HL-60 (cell line): ENCODE results near the gene ATAD2B.

ENCODE experiments used
- DNase-seq, 2 experiments: peaks; one replicate each; pipeline ENCODE4 v3.0.0-alpha.2; 2010 to 2020; ENCODE audit warnings: low read depth in 1 of 2, low spot score in 1 of 2
- H3K27ac ChIP-seq: fragments of 250-450 bp; sonication (Bioruptor Pico); replicated peaks from 2 replicates; pipeline ENCODE4 v1.5.1; 2020; ENCODE audit warnings: mild to moderate bottlenecking, moderate library complexity
- H3K27me3 ChIP-seq: fragments of 250-450 bp; sonication (Bioruptor Pico); 2 replicates; pipeline ENCODE4 v1.5.1; 2021; ENCODE audit warnings: mild to moderate bottlenecking, moderate library complexity; ENCODE audit not compliant: insufficient read depth, poor library complexity, severe bottlenecking
- H3K4me3 ChIP-seq: replicated peaks from 2 replicates; pipeline ENCODE4 v1.5.1; 2011; ENCODE audit warnings: mild to moderate bottlenecking, control low read depth, low read length; ENCODE audit not compliant: insufficient read depth
- CTCF ChIP-seq: IDR thresholded peaks from one replicate; pipeline ENCODE4 v1.5.1; 2011; ENCODE audit warnings: low read length, control low read depth, inconsistent platforms; ENCODE audit not compliant: insufficient read depth
- GABPA ChIP-seq: IDR thresholded peaks from 2 replicates; pipeline ENCODE4 v1.6.1; 2012; ENCODE audit warnings: low read depth
- POLR2AphosphoS5 ChIP-seq: IDR thresholded peaks from 2 replicates; pipeline ENCODE4 v1.6.1; 2012; ENCODE audit warnings: low read depth
- REST ChIP-seq: IDR thresholded peaks from 2 replicates; pipeline ENCODE4 v1.6.1; 2012; ENCODE audit warnings: low read depth; ENCODE audit not compliant: insufficient replicate concordance
- SPI1 ChIP-seq: IDR thresholded peaks from 2 replicates; pipeline ENCODE4 v1.6.1; 2012; ENCODE audit warnings: low read depth, mild to moderate bottlenecking, borderline replicate concordance

ATAD2B gene

GRCh38 chr2:23719716-23720115, 207.2 kb downstream of the ATAD2B start:
- Histone ChIP-seq H3K4me3 (no peak overlapping the region), H3K27ac (no peak overlapping the region), H3K27me3 (no peaks in the 10 kb centered on the region)
- no peak for TF ChIP-seq SPI1
- no peak for TF ChIP-seq GABPA
- no peak for TF ChIP-seq POLR2AphosphoS5
- no peak for TF ChIP-seq REST
- no peak for TF ChIP-seq CTCF
- no peak for DNase-seq

GRCh38 chr2:23718931-23719700, 207.8 kb downstream of the ATAD2B start:
- DNase-seq, result no peak
- no peak overlapping the region for H3K27ac ChIP-seq
- no peaks in the 10 kb centered on the region for H3K27me3 ChIP-seq
- no peak overlapping the region for H3K4me3 ChIP-seq
- no peak for TF ChIP-seq POLR2AphosphoS5
- TF ChIP-seq GABPA, result no peak
- TF ChIP-seq CTCF, result no peak
- TF ChIP-seq SPI1, result no peak
- TF ChIP-seq REST, result no peak

GRCh38 chr2:23713351-23713750, 213.6 kb downstream of the ATAD2B start:
- peak; percentile 43 to 60 for DNase-seq
- no peak overlapping the region for H3K4me3 ChIP-seq
- H3K27me3 ChIP-seq, result no peaks in the 10 kb centered on the region
- no peak for TF ChIP-seq CTCF
- no peak for TF ChIP-seq SPI1
- TF ChIP-seq REST, result no peak
- no peak for TF ChIP-seq GABPA
- no peak for TF ChIP-seq POLR2AphosphoS5
- H3K27ac ChIP-seq, result no peak overlapping the region
